AG04450 (cell line): ENCODE measurements around the gene ZNF19. TPM values are rescaled to one million over a fixed set of nuclear protein-coding genes. Genes with fewer than 3 reads are reported as not detected.

Experiments
- CTCF ChIA-PET: fragments of 300-600, 350-600 bp; formaldehyde crosslinking; extraction: SDS; loops from one replicate; lab custom pipeline; 2022; ENCODE audit warnings: antibody characterized with exemption, inconsistent platforms; lab: Charles Lee
- POLR2A ChIA-PET: fragments of 350-600 bp; formaldehyde crosslinking; extraction: SDS; loops from one replicate; lab custom pipeline; 2021; ENCODE audit warnings: antibody characterized with exemption, inconsistent platforms; lab: Yijun Ruan, JAX
- DNase-seq: peaks from one replicate; pipeline ENCODE4 v3.0.0-alpha.2; 2011; ENCODE audit warnings: low read depth, low spot score
- H3K27ac ChIP-seq: one replicate; pipeline ENCODE4 v1.5.1; 2012; ENCODE audit warnings: low read depth, low read length, control low read depth
- H3K27me3 ChIP-seq: one replicate; pipeline ENCODE4 v1.6.0; 2012; ENCODE audit warnings: low read length; ENCODE audit not compliant: control insufficient read depth, insufficient read depth
- H3K4me3 ChIP-seq: 2 replicates; pipeline ENCODE4 v1.5.1; 2011; ENCODE audit warnings: mild to moderate bottlenecking, low read depth, low read length, control low read depth
- H3K9me3 ChIP-seq: 2 replicates; pipeline ENCODE4 v1.5.1; 2012; ENCODE audit warnings: low read length; ENCODE audit not compliant: control insufficient read depth, insufficient read depth
- CTCF ChIP-seq: IDR thresholded peaks from 2 replicates; pipeline ENCODE4 v1.5.1; 2011; ENCODE audit warnings: low read depth, low read length, control low read depth, inconsistent platforms
- polyA plus RNA-seq: library from polyadenylated mRNA; depleted of rRNA; stranded (reverse); fragments of >200 nt; gene quantifications from 2 replicates; pipeline ENCODE4 v1.2.3, GENCODE V29; 2011

Gene ZNF19
- polyA plus RNA-seq, 1 experiment, result 2.0 TPM

- H3K9me3 ChIP-seq, result no peaks in the 10 kb centered on the region; the same call in 1 of the 2 replicates
- H3K27ac ChIP-seq, result no peak overlapping the region
- CTCF ChIA-PET, result interaction anchor here (15.0 kb wide), 1 partner anchor 82 kb away, joined by 316 read pairs; no protein-coding TSS in a partner anchor
- no peak for TF ChIP-seq CTCF
- H3K4me3 ChIP-seq, result no peak overlapping the region
- no peak for DNase-seq
- POLR2A ChIA-PET, result no interaction called here
- H3K27me3 ChIP-seq, result no peaks in the 10 kb centered on the region
These were observed 4.1 kb upstream of the ZNF19 start for GRCh38 chr16:71493213-71493612.

- POLR2A ChIA-PET, result no interaction called here
- CTCF ChIA-PET, result interaction anchor here (15.0 kb wide), 1 partner anchor 82 kb away, joined by 316 read pairs; no protein-coding TSS in a partner anchor
- TF ChIP-seq CTCF, result no peak
These were observed 3.7 kb upstream of the ZNF19 start for GRCh38 chr16:71492786-71493185.

GRCh38 chr16:71491054-71491453 is 1.9 kb upstream of the ZNF19 start:
- Histone ChIP-seq H3K4me3 (no peak overlapping the region), H3K9me3 (no peaks in the 10 kb centered on the region; the same call in 1 of the 2 replicates), H3K27ac (no peak overlapping the region), H3K27me3 (no peaks in the 10 kb centered on the region)
- TF ChIP-seq CTCF, result no peak
- CTCF ChIA-PET, result interaction anchor here (15.0 kb wide), 1 partner anchor 80 kb away, joined by 316 read pairs; no protein-coding TSS in a partner anchor
- DNase-seq, result no peak
- POLR2A ChIA-PET, result no interaction called here

More at GRCh38 chr16:71492786-71493185, 3.7 kb upstream of the ZNF19 start:
- DNase-seq, result no peak
- no peak overlapping the region for H3K27ac ChIP-seq
- no peaks in the 10 kb centered on the region; the same call in 1 of the 2 replicates for H3K9me3 ChIP-seq
- H3K27me3 ChIP-seq, result no peaks in the 10 kb centered on the region
- no peak overlapping the region for H3K4me3 ChIP-seq

- Histone ChIP-seq H3K27ac (no peak overlapping the region), H3K9me3 (no peaks in the 10 kb centered on the region; the same call in 1 of the 2 replicates), H3K4me3 (no peak overlapping the region), H3K27me3 (no peaks in the 10 kb centered on the region)
- CTCF ChIA-PET, result interaction anchor here (1.7 to 15.0 kb wide), 2 partner anchors 9 to 79 kb away, joined by 7 to 316 read pairs; no protein-coding TSS in a partner anchor
- POLR2A ChIA-PET, result no interaction called here
- no peak for DNase-seq
- TF ChIP-seq CTCF, result no peak
These were observed 1.2 kb upstream of the ZNF19 start for GRCh38 chr16:71490361-71490760.
